GM21786 (cell line): Measurements from ENCODE around the gene SPSB3.

ENCODE experiments used
- ATAC-seq: cut with Tn5 transposase; IDR thresholded peaks from one replicate; pipeline ENCODE4 v1.9.1; 2021; ENCODE audit not compliant: unreplicated experiment

The SPSB3 gene

DNA sequence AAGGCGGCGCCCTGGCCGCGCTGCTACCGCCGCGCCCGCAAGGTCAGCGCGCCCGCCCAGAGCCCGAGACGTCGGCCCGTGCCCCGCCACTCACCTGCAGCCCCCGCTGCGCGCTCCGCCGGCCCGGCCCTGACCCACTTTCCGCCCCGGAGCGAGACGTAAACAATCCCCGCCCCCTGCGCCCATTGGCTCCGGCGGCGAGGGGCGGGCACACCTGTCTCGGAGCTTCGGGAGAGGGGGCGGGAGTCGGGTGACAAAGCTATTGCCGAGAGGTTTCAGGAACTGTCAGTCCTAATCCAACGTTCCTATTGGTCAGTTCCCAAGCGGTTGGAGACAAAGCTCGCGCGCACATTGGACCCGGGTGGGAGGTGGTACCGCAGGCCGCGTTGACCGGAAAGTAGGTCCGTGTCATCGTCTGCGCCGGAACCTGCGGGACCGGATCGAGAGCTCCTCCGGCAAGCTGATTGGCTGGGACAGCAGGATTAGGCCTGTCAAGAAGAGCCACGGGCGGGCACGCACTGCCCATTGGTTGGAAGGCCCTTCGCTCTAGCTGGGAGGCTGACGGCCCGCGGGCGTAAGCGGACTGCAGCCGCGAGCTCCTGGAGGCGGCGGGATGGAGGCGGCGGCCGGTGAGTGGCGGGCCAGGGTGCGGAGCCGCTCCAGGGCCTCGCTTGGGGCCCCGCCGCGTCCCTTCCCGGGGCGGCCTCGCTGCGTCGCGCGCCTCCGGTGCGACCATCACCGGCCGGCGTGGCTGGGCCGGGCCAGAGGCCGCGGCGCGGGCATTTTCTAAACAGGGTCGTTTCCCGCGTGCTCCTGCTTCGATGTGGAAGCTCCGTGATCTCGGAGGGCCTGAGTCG, at the start of gene SPSB3, which contains the start of gene NUBP2:
SPSB3 (minus strand) TSS at position 164 of the 857 bp plus-strand sequence. CDS start 1,088 bp downstream, outside the sequence.
NUBP2 (plus strand) TSS at position 553 of the 857 bp plus-strand sequence; CDS start at position 614, 61 bp downstream.
- peak; percentile 88 for ATAC-seq

DNA sequence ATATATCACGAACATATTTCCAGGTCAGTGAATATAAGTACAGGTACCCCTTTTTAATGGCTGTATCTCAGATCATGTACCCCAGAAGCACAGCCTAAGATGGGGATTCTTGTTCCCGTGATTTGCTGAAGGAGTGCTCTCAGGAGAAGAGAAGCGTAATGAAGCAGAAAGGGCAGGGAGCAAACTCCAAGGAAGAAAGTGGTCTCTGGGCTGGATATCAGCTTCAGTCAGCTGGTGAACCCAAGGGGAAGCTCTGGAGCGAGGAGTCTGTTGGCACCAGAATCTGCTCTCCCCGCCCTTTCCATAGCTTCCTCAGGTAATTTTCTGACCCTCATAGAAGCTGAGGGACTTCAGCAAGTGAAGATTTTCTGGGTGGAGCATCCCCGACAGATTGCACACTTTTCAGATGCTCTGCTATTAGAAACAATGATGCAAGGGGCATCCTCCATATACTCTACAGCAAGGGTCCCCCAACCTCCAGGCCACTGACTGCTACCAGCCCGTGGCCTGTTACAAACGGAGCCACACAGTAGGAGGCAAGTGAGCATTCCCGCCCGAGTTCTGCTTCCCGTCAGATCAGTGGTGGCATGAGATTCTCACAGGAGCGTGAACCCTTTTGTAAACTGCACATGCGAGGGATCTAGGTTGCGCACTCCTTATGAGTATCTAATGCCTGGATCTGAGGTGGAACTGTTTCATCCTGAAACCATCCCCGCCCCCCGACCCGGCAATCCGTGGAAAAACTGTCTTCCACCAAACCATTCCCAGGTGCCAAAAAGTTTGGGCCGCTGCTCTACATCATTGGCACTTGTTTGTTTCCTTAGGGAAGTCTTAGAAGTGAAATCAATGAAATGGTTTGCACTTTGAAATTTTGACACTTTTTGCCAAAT, 49.1 kb upstream of the SPSB3 start:
- no peak for ATAC-seq

DNA sequence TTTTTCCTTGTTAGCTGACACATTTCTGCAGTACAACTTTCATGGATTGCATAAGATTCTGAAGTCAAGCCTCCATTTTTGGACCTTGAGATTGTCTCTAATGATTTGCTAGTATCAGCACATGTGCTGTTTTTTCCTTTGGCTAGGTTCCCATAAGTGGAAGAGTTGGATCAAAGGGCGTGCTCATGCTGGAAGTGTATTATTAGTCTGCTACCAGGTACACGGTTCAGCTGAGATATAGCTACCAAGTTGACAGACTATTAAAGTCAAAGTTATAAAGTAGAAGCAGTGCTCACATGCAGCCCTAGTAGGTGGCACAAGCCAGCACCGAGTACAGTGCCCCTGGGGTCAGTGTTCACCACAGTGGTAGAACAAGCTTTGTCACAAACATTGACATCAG, 47.8 kb upstream of the SPSB3 start:
- no peak for ATAC-seq

- no peak for ATAC-seq
These were observed 46.5 kb upstream of the SPSB3 start for GRCh38 chr16:1828645-1829410.

DNA sequence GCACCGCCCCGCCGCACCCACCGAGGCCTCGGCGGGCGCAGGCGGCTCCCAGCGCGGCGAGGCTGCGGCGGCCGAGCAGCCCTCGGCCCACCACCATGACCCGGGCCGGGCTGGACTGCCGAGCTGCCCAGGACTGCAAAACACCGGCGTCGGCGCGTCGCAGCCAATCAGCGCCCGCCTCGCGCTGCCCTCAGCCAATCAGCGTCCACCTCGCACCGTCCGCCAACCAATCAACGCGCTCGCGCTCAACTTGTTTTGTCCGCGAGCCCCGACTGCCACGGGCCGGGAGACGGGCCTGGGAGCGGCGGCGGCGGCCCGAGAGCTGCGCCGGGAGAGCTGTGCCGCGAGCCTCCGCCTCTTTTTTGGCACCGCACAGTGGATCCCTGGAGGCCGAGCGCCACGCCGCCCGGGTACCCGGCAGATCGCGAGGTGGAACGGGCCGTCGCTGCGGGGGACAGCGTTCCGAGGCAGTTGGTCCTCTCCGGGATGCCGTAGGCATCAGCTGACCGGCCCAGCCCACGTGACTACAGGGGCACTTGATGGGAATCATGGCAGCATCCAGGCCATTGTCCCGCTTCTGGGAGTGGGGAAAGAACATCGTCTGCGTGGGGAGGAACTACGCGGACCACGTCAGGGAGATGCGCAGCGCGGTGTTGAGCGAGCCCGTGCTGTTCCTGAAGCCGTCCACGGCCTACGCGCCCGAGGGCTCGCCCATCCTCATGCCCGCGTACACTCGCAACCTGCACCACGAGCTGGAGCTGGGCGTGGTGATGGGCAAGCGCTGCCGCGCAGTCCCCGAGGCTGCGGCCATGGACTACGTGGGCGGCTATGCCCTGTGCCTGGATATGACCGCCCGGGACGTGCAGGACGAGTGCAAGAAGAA, 44.6 kb upstream of the SPSB3 start, which contains the start of the genes FAHD1 and HAGH:
FAHD1 (plus strand) TSS at position 516 of the 883 bp plus-strand sequence; CDS start at position 549, 33 bp downstream.
HAGH (minus strand) TSS at position 135 of the 883 bp plus-strand sequence; CDS start at position 97, 38 bp downstream.
- ATAC-seq = peak; percentile 72

GRCh38 chr16:1825864-1826690, 43.7 kb upstream of the SPSB3 start:
- peak; percentile 46 for ATAC-seq

GRCh38 chr16:1825381-1825863, 43.1 kb upstream of the SPSB3 start:
- no peak for ATAC-seq

DNA sequence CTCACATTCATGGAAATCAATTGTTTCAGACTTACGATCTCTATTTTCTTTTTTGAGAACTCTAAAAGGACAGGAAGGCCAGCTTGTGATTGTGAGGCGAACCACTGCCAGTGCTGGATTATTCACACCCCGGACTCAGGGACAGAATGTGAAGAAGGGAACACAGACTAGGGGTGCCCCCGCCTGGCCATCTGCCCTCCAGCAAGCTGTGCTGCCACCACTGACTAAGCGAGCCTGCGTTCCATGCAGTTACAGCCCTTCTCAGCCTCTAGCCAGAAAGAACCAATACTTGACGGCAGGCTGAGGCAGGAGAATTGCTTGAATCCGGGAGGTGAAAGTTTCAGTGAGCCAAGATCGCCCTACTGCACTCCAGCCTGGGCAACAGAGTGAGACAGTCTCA, 41.5 kb upstream of the SPSB3 start:
- no peak for ATAC-seq

DNA sequence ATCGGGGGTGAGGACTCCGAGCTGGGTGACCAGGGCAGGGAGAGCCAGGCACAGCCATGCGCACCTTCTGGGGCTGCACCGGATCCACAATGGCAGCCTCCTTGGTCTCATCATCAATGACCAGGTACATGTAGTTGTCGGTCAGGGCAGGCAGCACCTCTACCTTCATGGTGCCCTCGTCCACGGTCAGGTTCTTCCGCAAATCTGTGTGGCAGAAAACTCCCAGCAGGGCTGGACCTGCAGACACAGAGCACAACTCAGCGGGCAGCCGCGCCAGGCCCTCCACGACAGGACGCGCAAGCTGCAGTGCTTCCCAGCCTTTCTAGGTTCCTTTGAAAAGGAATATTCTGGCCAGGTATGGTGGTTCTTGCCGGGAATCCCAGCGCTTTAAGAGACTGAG, 40.4 kb upstream of the SPSB3 start:
- no peak for ATAC-seq

DNA sequence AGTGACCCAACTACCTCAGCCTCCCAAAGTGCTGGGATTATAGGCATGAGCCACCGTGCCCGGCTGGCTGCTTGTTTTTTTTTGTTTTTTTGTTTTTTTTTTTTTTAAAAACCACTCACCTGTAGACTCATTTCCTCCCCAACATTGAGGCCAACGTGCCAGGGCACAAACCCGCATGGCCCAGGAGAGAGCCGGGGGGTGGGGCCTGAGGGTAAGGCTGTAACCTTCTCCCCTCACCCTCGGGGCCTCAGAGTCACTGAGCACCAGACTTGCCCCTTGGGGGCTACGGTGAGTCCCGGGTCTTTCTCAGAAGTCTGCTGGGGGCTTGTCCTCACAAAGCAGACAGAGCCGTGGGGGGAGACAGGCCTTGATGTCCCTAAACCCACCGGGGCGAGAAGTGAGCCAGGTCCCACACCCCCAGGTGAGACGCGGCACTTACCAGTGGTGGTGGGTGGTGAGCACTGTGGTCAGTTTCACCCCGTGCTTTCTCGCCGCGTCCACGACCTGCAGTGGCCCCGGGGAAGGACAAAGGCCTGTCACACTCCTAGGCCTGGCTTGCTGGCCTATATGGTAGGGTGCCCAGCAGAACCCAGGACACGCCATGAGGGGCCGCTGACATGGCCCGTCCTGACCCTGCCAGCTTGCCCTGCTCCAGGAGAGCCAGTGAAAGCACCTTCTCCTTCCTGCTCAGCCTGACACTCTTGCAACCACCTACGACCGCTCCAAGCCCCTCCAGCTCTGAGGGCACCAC, 39.7 kb upstream of the SPSB3 start:
- no peak for ATAC-seq

DNA sequence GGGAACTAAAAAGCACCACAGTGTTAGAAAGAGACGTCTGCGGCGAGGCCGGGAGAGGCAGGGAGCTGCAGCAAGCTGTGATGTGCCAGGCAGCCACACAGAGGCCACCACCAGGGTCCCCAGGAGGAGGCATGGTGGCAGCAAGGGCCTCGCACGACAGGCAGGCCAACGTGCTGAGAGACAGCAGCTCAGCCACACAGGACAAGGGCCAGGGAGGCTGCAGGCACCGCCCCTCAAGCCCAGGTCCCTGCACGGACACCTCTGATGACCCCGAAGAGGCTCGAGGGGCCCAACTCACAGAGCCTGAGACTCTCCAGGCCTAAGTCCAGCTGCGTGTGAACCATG, 38.5 kb upstream of the SPSB3 start:
- ATAC-seq = no peak

DNA sequence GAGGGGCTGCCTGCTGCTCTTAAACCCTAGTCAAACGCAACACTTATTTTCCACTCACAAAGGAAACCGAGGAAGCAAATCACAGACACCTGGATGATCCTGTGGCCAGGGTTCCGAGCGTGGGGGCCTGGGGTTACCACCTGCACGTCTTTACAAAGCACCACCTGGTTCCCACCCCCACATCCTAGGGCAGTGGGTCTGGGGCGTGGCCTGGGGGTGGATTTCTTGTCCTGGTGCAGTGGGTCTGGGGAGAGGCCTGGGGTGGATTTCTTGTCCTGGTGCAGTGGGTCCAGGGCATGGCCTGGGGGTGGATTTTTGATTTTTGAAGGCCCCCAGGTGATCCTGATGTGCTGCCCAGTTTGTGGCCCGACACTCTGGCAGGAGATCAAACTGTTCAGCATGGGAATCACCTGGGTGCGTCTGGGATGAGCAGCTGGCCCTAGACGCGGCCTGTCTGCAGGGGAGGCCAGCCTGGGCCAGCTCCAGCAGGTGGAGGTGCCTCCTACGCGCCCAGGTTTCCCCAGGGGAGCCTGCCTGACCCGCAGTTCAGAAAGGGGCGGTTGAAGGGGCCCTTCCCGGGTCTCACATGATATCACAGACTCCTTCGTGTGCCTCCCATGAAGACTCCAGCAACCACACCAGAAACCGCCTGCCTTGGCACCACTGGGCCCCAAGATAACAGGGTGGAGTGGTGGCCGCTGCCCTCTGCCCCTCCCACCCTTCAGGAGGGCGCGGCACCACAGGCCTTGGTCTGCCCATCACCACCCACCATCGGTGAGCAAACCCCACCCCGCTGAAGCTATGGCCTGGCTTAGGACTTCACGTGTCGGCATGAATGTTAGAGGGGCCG, 38.0 kb upstream of the SPSB3 start:
- ATAC-seq = no peak

DNA sequence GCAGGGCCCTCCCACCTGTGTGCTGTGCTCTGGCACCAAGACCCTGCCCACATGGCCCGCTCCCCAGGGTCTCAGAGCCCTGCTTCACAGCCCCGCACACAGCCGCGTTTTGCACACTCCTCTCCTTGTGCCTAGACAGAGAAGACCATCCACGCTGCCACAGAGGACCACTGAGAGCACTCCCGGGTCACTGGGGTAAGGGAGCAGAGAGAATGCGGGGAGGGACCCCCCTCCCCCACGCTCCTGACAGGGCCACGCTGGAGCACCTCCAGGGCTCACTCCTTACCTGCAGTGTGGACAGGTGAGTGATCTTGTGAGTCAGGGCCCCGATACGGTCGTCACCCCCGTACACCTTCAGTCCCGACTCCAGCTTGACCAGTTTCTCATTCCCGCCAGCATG, 37.2 kb upstream of the SPSB3 start:
- no peak for ATAC-seq

DNA sequence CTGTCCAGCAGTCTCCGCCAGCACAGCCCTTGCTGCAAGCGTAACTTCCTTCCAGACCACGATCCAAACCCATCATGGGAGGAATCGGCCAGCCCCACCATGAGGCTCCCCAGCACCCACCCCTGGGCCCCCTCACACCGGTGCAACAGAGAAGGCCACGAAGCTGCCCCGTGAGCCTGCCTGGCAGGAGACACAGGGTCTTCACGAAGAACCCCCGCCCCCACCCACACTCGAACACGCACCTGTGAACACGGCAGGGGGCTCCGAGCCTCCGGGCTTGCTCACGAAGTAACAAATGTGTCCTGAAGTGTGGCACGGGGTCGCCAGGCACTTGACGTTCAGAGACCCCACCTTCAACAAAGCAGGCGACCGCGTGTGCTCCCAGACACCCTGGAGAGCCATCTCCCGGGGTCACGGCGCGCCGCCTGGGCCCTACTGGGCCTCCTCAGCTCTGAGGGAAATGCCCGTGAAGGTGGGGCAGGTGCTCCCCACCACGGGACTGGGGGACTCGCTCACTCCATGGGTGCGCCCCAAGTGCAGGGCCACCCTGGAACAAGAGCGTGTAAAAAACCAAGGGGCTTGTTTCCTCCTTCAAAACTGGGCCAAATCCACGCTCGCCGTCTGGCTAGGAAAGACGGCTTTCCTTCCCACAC, 36.6 kb upstream of the SPSB3 start:
- ATAC-seq = no peak

DNA sequence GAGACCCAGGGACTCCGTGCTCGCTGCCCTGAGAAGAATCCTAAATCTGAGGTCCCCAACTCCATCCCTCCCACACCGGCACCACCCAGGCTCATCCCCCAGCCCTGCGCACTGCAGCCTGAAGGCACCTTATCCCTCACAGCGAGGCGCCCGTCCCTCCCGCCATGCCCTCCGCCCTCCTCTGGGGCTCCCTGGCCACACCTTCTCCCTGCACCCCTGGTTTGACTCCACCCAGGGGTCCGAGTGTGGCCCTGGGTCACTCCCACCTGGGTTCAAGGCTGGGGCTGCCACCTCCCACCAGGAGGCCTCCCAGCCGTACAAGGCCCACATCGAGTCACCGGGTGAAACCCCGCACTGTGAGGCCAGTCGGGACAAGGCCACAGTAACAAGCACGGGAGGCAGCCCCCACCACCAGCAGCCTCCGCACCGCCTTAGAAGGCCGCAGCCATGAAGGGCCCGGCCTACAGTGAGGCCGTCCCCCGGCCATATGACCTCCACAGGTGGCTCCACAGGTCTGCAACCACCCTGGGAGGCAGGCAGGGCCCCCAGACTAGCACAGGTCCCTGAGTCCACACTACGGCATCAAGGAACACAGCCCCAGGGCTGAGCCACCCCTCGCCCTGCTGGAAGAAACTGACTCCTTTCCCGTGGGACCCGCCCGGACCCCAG, 36.0 kb upstream of the SPSB3 start:
- no peak for ATAC-seq

- no peak for ATAC-seq
These were observed 35.3 kb upstream of the SPSB3 start for GRCh38 chr16:1817716-1818115.
